ENCODE results near the gene HSPB8.

GRCh38 chr12:119129827-119130434 is 48.8 kb upstream of the HSPB8 start:
- no peak for TF ChIP-seq POLR2A (IDR thresholded peaks at IDR 0.05)
- TF ChIP-seq, protein P1, sequence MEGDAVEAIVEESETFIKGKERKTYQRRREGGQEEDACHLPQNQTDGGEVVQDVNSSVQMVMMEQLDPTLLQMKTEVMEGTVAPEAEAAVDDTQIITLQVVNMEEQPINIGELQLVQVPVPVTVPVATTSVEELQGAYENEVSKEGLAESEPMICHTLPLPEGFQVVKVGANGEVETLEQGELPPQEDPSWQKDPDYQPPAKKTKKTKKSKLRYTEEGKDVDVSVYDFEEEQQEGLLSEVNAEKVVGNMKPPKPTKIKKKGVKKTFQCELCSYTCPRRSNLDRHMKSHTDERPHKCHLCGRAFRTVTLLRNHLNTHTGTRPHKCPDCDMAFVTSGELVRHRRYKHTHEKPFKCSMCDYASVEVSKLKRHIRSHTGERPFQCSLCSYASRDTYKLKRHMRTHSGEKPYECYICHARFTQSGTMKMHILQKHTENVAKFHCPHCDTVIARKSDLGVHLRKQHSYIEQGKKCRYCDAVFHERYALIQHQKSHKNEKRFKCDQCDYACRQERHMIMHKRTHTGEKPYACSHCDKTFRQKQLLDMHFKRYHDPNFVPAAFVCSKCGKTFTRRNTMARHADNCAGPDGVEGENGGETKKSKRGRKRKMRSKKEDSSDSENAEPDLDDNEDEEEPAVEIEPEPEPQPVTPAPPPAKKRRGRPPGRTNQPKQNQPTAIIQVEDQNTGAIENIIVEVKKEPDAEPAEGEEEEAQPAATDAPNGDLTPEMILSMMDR (IDR thresholded peaks at IDR 0.05): no peak

Measured in body of pancreas (tissue), 4 donors.